ENCODE data around the gene SPRR1A. TPM values are rescaled to one million over a fixed set of nuclear protein-coding genes. Genes with fewer than 3 reads are reported as not detected.

Gene SPRR1A
- total and polyA plus RNA-seq, 10 donors, result not detected

GRCh38 chr1:152997901-152998300, 14.0 kb downstream of the SPRR1A start:
- H3K27ac ChIP-seq, result no peak overlapping the region
- H3K36me3 ChIP-seq, result no peaks in the 10 kb centered on the region
- TF ChIP-seq POLR2A (IDR thresholded peaks at IDR 0.05) (no peak), CTCF (IDR thresholded peaks at IDR 0.05 in 8 of 11, conservative IDR thresholded peaks at IDR 0.05 in 3 of 11) (no peak), POLR2AphosphoS5 (IDR thresholded peaks at IDR 0.05) (no peak)
- no peaks in the 10 kb centered on the region for H3K4me1 ChIP-seq
- 43 to 60% (median 55%) methylated on average over 7 of the region's 7 CpGs for WGBS, 5 donors
- DNase-seq, result no peak
- H3K27me3 ChIP-seq (replicated peaks in 1 of 7), result peaks cover 0 to 16% (median 0%) of the 10 kb centered on the region in 7 donors
- intact Hi-C loops (cut with DNase I; ENCODE audit: low total_unique reads), result no loop called here
- peaks cover 0 to 10% (median 5%) of the 10 kb centered on the region in 8 donors for H3K9me3 ChIP-seq
- H3K4me3 ChIP-seq, result no peak overlapping the region

GRCh38 chr1:152998476-152998875, 14.6 kb downstream of the SPRR1A start:
- TF ChIP-seq CTCF (IDR thresholded peaks at IDR 0.05 in 8 of 11, conservative IDR thresholded peaks at IDR 0.05 in 3 of 11) (no peak), POLR2A (IDR thresholded peaks at IDR 0.05) (no peak), POLR2AphosphoS5 (IDR thresholded peaks at IDR 0.05) (no peak)
- WGBS, 5 donors, result 80 to 83% (median 82%) methylated on average over 4 of the region's 4 CpGs
- H3K36me3 ChIP-seq, result no peaks in the 10 kb centered on the region
- intact Hi-C loops (cut with DNase I; ENCODE audit: low total_unique reads), result no loop called here
- H3K4me1 ChIP-seq, result no peaks in the 10 kb centered on the region
- no peak overlapping the region for H3K27ac ChIP-seq
- H3K27me3 ChIP-seq (replicated peaks in 1 of 7), result peaks cover 0 to 16% (median 0%) of the 10 kb centered on the region in 7 donors
- no peak overlapping the region for H3K4me3 ChIP-seq
- DNase-seq, result no peak
- peaks cover 0 to 10% (median 5%) of the 10 kb centered on the region in 8 donors for H3K9me3 ChIP-seq

DNA sequence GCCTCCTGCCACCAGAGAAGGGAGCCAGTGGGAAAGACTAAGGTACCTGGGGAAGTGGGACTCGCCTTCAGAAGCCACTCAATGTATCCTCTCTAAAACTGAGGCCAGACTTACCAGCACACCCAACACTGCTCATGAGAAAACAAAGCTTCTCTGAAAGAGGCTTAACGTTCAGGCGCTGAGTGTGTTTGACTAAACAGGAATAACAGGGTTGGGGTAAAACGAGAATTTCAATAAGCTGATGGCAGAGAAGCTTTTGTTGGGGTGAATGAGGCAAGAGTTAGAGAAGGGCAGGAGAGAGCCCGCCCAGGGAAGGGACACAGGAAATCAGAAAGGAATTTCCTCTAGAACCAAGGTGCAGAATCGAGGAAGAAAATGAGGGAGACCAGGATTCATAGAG, 15.9 kb downstream of the SPRR1A start:
- whole genome bisulfite sequencing, 5 donors, result 73 to 80% (median 77%) methylated on average over 6 of the region's 6 CpGs
- no peak for DNase-seq
- Histone ChIP-seq H3K4me1 (no peaks in the 10 kb centered on the region), H3K27ac (no peak overlapping the region), H3K27me3 (replicated peaks in 1 of 7) (peaks cover 0 to 16% (median 0%) of the 10 kb centered on the region in 7 donors), H3K36me3 (no peaks in the 10 kb centered on the region), H3K4me3 (no peak overlapping the region), H3K9me3 (peaks cover 0 to 9% (median 5%) of the 10 kb centered on the region in 8 donors)
- no peak for TF ChIP-seq CTCF (IDR thresholded peaks at IDR 0.05 in 8 of 11, conservative IDR thresholded peaks at IDR 0.05 in 3 of 11)
- intact Hi-C loops (cut with DNase I; ENCODE audit: low total_unique reads), result no loop called here

- intact Hi-C loops (cut with DNase I; ENCODE audit: low total_unique reads), result no loop called here
- H3K36me3 ChIP-seq, result no peaks in the 10 kb centered on the region
- no peak overlapping the region for H3K27ac ChIP-seq
- peaks cover 0 to 16% (median 0%) of the 10 kb centered on the region in 7 donors for H3K27me3 ChIP-seq (replicated peaks in 1 of 7)
- no peak overlapping the region for H3K4me3 ChIP-seq
- peaks cover 0 to 4% (median under 1%) of the 10 kb centered on the region in 8 donors for H3K9me3 ChIP-seq
- no peak for DNase-seq
- no peaks in the 10 kb centered on the region for H3K4me1 ChIP-seq
- 71 to 82% (median 75%) methylated on average over 1 of the region's 1 CpG for WGBS, 5 donors
- TF ChIP-seq POLR2AphosphoS5 (IDR thresholded peaks at IDR 0.05) (no peak), POLR2A (IDR thresholded peaks at IDR 0.05) (no peak), CTCF (IDR thresholded peaks at IDR 0.05 in 8 of 11, conservative IDR thresholded peaks at IDR 0.05 in 3 of 11) (no peak)
These were observed 16.4 kb downstream of the SPRR1A start for GRCh38 chr1:153000294-153000693.

All from spleen (tissue), 11 donors.